ENCODE measurements around the gene SERHL2. TPM values are rescaled to one million over a fixed set of nuclear protein-coding genes. Genes with fewer than 3 reads are reported as not detected.
A peak's percentile ranks its signal among the peaks of the same experiment; 100 is the strongest.
"Not testable (repeated sequence)": the region's sequence is repeated elsewhere in the genome, so short reads cannot be mapped to it uniquely, and the experiment has no call there.

Gene SERHL2, protein sequence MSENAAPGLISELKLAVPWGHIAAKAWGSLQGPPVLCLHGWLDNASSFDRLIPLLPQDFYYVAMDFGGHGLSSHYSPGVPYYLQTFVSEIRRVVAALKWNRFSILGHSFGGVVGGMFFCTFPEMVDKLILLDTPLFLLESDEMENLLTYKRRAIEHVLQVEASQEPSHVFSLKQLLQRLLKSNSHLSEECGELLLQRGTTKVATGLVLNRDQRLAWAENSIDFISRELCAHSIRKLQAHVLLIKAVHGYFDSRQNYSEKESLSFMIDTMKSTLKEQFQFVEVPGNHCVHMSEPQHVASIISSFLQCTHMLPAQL
- total RNA-seq (2014; rRNA removed; shearing (Covaris generic)): 2.2 and 2.5 TPM in 2 replicates

DNA sequence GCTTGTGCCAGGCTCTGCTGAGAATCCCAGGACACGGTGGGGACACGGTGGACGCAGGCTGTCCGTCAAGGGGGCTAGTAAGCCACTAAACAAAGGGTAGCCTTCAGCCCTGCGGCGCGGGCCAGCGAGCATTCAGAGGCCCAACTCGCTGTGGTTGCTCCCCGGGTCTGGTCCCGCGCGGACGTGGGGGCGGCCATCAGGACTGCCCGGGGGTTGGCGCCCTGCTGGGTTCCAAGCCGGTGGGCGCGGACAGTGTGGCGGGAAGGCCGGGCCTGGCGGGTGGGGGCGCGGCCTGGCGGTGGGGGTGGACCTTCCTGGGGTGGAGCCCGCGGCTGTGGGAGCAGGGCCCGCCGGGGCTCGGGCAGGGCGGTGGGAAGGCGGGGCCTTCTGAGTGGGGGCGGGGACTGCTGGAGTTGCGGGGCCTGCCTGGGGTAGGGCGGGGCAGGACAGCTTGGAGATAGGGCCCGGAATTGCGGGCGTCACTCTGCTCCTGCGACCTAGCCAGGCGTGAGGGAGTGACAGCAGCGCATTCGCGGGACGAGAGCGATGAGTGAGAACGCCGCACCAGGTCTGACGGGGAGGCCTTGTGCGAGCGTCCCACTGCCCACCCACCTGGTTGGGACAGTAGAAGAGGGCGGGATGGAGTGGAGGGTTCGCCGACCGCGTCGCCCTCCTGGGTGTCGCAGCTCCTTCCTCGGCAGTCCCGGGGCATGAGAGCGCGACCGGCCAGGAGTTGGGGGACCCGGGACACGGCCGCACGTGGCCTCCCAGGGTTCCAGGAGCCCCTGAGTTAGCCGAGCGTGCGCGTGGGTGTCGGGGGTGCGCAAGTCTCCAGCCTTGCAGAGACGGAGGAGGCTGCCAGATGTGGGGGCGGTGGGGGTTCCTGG is at the start of gene SERHL2:
SERHL2 (plus strand) TSS at position 482 of the 887 bp plus-strand sequence; CDS start at position 547, 65 bp downstream.
- peak; percentile 76 for DNase-seq (ENCODE audit: low read depth)

DNA sequence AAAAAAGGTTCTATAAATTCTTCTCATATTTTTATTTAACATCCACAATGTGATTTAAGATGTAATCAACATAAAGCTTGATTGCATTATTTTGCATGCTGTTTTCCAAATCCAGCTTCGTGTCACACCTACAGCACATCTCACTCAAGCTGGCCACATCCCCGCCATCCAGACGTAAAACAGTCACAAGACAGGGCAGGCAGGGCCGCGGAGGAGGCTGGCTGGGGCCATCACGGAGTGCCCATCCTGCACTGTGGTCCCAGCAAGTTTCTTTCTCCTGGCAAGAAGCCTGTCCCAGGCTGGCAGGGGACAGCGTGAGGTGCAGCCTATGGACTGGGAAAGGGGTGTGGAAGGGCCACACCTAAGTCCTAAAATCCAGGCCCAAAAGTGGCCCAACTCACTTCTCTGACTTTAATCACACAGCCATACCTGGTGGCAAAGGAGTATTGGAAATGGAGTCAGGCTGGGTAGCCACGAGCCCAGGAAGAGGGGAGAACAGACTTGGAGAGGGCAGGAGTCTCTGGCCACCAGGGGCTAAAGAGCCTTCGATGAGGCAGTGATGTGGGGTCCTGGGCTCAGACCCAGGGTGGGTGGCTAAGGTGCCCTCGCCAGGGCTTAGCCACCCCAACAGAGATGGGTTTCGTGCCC is 45.3 kb upstream of the SERHL2 start:
- not testable (repeated sequence) for DNase-seq (ENCODE audit: low read depth)

DNA sequence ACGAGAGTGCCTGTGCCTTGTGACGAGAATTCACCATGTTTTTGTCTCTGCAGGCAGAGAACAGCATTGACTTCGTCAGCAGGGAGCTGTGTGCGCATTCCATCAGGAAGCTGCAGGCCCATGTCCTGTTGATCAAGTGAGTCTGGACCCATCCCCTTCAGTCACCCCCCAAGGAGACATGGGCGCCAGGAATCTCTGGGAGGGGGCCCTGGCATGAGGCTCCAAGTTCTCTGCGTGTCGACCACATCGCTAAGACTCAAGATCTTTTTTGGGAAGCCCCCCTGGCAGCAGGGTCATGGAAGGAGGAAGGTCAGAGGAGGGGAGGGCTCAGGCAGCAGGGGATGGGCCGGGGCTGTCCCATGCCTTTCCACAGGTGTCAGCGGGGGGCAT is 44.8 kb upstream of the SERHL2 start:
- DNase-seq (ENCODE audit: low read depth): not testable (repeated sequence)

DNA sequence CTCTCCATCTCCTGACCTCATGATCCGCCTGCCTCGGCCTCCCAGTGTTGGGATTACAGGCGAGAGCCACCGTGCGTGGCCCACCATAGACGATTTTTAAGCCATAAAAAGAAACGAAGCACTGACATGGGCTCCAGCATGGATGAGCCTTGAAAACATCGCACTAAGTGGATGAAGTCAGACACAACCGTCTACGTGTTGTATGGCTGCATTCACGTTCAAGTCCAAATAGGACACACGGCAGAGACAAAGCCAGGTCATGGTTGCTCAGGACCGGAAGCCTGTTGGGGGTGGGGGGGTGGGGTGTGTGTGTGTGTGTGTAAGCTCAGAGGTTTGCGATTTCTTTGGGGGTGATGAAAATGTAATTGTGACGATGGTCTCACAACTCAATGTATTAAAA is 44.2 kb upstream of the SERHL2 start:
- peak; percentile 9 for DNase-seq (ENCODE audit: low read depth)

DNA sequence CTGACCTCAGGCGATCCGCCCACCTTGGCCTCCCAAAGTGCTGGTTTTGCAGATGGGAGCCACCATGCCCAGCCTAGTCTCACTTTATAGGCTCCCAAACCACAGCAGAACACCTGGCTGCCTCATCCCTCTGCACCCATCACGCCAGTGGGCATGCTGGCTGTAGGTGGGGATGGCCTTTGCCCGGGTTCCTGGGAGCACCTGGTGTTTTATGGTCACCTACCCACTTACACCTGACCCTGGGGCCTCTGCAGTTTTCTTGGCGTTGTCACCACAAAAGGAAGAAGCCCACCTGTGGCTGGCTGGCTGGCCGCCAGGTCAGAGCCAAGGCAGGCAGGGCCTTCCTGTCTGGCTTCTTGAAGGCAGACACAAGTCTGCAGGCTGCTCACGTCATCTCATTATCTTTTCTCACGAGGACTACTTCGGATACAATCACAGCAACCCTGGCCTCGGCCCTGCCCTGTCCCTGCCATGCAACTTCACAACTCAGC is 42.3 kb upstream of the SERHL2 start:
- no peak for DNase-seq (ENCODE audit: low read depth)

DNA sequence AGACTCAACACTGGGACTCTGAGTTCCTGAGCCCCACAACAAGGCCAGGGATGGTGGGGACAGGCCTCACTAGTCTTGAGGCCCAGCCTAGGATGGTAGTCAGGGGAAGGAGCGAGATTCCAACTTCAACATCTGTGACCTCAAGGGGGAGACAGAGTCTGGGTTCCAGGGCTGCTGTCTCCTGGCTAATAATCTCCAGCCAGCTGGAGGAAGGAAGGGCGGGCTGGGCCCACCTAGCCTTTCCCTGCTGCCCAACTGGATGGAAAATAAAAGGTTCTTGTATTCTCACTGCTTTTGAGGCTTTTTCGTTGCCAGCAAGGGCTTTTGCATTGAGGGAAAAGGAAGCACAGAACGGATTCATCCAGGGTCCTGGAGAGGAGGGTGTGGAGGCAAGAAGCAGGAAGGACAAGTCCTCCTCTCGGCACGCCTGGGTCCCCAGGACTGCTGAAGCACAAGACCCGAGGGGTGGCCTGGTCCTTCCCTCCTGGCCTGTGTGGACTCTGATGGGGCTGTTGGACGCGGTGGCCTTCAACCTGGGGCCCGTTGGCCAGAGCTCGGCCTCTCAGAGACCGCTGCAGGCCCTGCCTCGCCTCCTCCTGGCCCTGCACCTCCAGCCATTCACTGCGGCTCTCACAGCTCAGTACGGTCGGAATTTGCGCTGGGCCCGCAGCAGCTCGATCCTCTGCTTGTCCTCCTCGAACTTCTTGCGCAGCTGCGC is 41.3 kb upstream of the SERHL2 start:
- not testable (repeated sequence) for DNase-seq (ENCODE audit: low read depth)

DNA sequence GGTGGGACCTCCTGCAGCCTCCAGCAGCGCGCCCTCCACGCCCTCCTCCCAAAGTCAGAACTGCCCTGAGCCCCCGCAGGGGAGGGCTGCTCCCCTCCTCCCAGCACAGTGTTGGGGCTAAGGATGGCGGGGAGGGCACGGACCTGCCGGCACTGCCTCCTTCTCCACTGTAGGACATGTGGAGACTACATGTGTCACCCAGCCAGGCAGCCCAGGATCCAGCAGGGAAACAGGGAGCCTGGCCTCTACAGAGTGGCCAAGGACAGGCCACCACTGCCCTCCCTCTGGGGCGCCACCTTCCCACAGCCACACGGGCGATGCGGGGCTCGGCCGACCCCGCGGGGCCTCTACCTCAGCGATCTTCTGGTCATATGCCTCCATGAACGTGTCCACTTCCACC is 39.4 kb upstream of the SERHL2 start:
- DNase-seq (ENCODE audit: low read depth): not testable (repeated sequence)

DNA sequence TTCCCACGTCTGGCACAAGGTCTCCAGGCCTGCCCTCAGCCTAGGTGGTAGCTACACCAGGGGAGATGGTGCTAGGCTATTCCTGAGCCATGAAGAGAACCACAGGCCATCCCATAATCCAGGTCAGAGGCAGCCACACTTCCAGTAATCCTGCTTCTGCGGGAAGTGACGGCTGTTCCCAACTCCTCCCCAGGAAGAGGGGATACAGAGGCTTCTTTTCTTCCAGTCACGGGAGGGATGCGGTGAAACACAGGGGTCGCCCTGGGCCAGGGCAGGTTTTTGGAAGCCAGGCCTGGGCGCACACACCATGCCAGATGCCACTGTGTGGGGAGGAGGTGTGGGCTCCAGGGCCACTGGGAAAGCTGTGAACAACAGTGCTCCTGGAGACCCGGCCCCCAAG is 38.5 kb upstream of the SERHL2 start:
- DNase-seq (ENCODE audit: low read depth): not testable (repeated sequence)

DNA sequence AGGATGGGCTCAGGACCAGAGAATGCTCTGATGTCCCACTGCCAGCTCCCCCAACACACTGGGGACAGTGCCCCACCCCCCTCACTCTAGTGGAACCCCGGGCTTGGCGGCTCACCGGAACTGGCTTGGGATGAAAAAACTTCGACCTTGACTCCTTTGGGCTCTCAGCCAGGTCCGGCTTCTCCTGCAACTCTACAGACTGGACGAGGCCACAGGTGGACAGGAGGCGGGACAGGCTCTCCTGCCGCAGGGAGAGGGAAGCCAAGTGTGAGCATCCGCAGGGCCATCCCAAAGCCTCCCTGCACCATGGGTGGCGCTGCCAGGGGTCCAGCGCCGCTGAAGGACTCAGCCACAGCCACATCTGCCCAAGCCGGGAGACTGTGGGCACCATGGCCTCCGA is 37.9 kb upstream of the SERHL2 start:
- no peak for DNase-seq (ENCODE audit: low read depth)

DNA sequence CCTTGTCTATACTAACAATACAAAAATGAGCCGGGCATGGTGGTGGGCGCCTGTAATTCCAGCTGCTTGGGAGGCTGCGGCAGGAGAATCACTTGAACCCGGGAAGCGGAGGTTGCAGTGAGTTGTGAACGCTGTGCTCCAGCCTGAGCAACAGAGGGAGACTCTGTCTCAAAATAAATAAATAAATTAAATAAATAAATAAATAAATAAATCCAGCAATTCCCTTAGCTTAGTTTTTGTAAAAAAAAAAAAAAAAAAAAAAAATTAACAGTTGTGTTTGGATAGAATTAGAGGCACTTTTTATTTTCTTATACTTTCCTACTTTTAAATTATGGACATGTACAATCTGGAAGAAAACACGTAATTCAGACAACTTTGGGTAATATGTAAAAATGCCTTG is 36.7 kb upstream of the SERHL2 start:
- DNase-seq (ENCODE audit: low read depth): not testable (repeated sequence)

DNA sequence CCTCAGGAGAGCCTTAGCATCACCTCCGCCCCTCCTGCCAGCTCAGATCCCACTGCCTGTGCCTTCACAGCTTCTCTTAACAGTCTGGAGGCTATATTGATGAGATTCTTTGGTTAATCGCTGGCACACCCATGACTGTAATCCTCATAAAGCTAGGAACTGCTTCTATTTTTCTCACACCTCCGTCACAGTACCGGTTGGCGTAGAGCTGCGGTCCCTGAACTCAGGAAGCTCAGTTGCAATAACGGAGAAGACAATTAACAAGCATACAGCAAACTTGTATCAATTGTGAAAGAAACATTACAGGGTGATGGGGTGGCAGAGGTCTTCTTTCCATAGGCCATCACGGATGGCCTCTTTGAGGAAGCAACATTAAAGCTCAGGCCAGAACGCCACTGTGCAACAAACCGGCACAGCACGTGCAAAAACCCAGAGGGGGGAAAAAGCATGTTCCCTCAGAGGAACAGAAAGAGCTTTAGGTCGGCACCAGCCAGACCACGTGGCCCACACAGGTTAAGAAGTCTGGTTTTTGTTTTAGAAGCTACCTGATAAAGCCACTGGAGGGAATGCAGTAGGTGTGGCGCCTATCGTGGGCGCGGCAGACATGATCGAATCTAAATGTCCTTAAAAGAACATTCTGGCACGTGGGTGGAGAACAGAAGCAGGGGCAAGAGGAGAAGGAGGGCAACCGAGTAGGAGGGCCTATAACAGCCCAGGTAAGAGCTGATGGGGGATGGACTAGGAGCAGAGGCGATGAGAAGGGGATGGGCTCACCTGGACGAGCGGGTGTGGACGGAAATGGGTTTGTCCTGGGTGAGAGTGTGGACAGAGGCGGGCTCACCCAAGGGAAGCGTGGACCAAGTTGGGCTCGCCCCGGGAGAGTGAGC is 34.9 kb upstream of the SERHL2 start:
- not testable (repeated sequence) for DNase-seq (ENCODE audit: low read depth)

DNA sequence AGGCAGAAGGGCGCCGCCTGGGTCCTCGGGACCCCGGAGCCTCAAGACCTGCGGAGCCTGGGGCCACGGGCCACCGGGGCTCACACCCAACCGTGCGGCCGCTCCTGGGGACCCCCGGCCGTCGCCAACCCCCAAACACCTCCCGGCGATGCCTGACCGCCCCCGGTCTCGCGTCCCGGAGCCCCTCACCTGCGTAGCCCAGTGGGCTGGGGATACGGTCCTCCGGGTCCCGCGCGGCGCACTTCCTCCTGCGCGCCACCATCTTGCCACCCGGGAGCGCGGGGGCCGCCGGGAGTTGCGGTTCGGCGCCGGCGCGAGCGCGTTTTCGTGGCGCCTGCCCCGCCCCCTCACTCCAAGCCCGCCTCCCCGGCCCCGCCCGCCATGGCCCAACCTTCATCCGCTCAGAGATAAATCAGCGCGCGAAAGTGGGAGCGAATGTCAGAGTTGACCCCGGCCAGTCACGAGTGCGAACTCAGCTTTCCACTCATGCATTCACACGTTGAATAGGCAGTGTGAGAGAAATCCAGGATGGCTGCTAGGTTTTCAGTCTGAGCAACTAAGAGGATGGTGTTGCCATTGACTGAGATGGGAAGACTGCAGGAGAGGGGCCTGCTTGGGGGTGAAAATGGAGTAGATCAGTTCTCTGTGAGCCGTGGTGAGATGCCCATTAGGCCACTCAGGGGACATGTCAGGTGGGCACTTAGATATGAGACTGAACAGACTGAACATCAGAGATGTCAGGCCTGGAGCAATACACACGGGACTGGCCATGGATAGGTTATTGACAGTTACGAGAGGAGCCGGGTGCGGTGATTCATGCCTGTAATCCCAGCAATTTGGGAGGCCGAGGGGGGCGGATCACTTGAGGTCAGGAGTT is 34.0 kb upstream of the SERHL2 start, which contains the start of gene RRP7A:
RRP7A (minus strand) TSS at position 272 of the 877 bp plus-strand sequence; CDS start at position 262, 10 bp downstream.
- peak; percentile 64 for DNase-seq (ENCODE audit: low read depth)

DNA sequence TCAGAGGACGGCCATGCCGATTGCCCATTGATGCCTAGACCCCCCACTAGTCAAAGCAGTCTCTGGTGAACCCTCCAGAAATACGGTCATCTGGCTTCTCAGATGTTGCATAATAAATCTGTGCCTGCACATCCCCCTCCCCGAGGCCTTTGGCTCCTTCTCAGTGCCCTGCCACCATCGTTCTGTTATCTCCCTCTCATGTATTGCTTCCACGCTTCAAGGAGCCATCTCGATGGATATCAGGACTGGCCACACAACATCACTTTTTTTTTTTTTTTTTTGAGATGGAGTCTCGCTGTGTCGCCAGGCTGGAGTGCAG is 32.6 kb upstream of the SERHL2 start:
- DNase-seq (ENCODE audit: low read depth): no peak

DNA sequence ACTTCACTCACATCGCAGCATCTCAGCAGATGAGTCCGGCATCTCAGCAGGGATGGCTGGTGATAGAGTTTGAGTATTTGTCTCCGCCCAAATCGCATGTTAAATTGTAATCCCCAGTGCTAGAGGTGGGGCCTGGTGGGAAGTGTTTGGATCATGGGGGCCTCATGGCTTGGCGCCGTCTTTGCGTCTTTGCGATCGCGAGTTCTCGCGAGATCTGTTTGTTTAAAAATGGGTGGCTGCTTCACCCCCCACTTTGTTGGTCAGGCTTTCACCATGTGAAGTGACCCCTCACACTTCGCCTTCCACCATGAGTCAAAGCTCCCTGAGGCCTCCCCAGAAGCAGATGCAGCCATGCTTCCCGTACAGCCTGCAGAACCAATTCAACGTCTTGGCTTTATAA is 31.2 kb upstream of the SERHL2 start:
- DNase-seq (ENCODE audit: low read depth): no peak

DNA sequence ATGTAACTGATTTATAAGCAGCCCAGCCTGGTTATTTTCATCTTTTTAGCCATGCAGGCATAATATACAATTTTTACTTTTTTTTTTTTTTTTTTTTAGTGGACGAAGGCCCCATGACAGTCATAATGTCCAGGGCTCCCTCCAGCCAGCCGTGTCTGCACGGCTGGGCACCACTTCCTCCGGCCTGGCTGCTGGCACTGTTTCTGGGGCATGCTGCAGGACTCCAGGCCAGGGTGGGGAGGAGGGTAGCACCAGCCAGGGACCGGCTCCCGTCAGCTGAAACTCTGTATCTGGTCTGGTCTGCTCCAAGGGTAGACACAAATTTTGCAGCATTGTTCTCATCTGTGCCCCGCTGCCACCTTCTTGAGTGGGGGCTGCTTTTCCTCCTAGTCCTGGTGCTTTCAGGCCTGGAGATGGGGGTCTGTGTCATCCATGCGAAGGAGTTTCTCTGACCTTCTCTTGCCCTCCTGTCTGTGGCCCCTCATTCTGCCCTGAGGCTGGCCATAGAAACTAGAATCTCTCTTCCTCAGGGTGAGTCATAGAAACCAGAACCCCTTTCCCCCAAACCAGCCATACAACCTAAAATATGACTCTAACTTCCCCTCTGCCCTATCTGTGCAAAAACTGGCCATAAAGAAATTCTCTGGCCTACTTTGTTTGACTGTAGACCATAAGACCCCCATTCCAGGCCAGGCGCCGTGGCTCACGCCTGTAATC is 25.0 kb upstream of the SERHL2 start:
- DNase-seq (ENCODE audit: low read depth): no peak

DNA sequence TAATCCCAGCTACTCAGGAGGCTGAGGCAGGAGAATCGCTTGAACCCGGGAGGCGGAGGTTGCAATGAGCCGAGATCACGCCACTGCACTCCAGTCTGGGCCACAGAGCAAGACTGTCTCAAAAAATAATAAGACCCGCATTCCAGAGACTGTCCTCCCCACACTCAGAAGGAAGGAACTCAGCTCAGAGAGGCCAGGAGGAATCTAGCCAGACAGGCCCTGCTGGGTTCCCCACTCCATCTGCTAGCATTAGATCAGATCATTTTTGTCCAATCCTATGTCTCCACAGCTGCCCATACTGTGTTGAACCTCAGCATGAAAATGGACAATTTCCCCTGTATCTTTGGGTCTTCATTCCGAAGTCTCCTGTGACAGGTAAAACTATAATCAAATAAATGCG is 24.3 kb upstream of the SERHL2 start:
- not testable (repeated sequence) for DNase-seq (ENCODE audit: low read depth)

DNA sequence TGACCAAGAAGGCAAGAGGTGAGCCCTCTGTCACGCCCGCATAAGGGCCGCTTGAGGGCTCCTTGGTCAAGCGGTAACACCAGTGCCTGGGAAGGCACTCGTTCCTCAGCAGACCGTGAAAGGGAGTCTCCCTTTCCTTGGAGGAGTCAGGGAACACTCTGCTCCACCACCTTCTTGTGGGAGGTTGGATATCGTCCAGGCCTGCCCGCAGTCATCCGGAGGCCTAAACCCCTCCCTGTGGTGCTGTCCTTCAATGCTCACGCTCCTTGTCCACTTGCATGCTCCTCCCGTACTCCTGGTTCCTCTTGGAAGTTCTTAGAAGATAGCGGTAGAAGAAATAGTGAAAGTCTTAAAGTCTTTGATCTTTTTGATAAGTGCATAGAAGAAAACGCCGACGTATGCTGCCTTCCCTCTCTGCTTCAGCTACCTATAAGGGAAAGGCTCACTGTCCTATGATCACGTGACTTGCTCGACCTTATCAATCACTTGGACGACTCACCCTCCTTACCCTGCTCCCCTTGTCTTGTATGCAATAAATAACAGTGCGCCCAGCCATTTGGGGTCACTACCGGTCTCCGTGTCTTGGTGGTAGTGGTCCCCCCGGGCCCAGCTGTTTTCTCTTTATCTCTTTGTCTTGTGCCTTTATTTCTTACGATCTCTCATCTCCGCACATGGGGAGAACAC is 22.2 kb upstream of the SERHL2 start:
- not testable (repeated sequence) for DNase-seq (ENCODE audit: low read depth)

DNA sequence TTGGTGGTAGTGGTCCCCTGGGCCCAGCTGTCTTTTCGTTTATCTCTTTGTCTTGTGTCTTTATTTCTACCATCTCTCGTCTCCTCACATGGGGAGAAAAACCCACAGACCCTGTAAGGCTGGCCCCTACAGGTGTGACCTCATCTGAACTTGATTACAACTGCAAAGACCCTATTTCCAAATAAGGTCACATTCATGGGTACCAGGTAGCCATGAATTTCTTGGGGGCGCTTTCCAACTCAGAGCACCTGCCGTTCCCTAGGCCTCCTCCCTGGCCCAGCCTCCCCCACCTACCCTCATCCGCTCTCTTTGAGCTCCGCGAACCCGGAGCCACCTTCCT is 20.1 kb upstream of the SERHL2 start:
- DNase-seq (ENCODE audit: low read depth): no peak
